GM12891 (cell line): ENCODE data around the gene KXD1.

Source experiments
- POLR2A ChIP-seq: IDR thresholded peaks from 2 replicates; pipeline ENCODE4 v1.6.1; 2011; ENCODE audit warnings: low read depth, low read length, control low read depth
- POLR2AphosphoS5 ChIP-seq: IDR thresholded peaks from 2 replicates; pipeline ENCODE4 v1.6.1; 2011; ENCODE audit warnings: low read depth, low read length, control low read depth
- SPI1 ChIP-seq: IDR thresholded peaks from 2 replicates; pipeline ENCODE4 v1.6.1; 2011; ENCODE audit warnings: low read depth, low read length, control low read depth
- TAF1 ChIP-seq: IDR thresholded peaks from 2 replicates; pipeline ENCODE4 v1.6.1; 2011; ENCODE audit warnings: low read depth, low read length, control low read depth

- TF ChIP-seq POLR2A (no peak), TAF1 (no peak), POLR2AphosphoS5 (no peak), SPI1 (no peak)
Observed at GRCh38 chr19:18531485-18531884, 26.2 kb upstream of the KXD1 start.
